ENCODE data around the gene L2HGDH.

- TF ChIP-seq CTCF (conservative IDR thresholded peaks at IDR 0.05; ENCODE audit: low read length) = no peak
- no peak for TF ChIP-seq EZH2phosphoT487 (IDR thresholded peaks at IDR 0.05; ENCODE audit: borderline replicate concordance, low read depth, low read length)
Observed at GRCh38 chr14:50222055-50222613, 89.9 kb downstream of the L2HGDH start.
